B cell (primary cell): ENCODE data around the gene HLA-G. TPM values are rescaled to one million over a fixed set of nuclear protein-coding genes. Genes with fewer than 3 reads are reported as not detected.

Experiments used
- ATAC-seq: fragments of 200-7000 bp; cut with Tn5 transposase; one replicate; pipeline ENCODE4 v1.10.0; 2021; ENCODE audit warnings: low read depth, mild to moderate bottlenecking, moderate number of reproducible peaks, moderate library complexity
- CTCF ChIA-PET: fragments of 350-600 bp; sonication (Branson Sonifier 250); formaldehyde crosslinking; loops from one replicate; lab custom pipeline; 2021; ENCODE audit warnings: antibody characterized with exemption, inconsistent platforms; lab: Charles Lee
- POLR2A ChIA-PET: fragments of 350-600 bp; sonication (Branson Sonifier 250); formaldehyde crosslinking; loops from one replicate; lab custom pipeline; 2021; ENCODE audit warnings: antibody characterized with exemption; lab: Charles Lee
- DNase-seq: peaks from one replicate; pipeline ENCODE4 v3.0.0; 2013
- H2AFZ ChIP-seq: 2 replicates; pipeline ENCODE4 v1.6.1; 2012; ENCODE audit warnings: mild to moderate bottlenecking, low read depth, low read length; ENCODE audit not compliant: insufficient read depth, poor library complexity, severe bottlenecking
- H3K27ac ChIP-seq, 2 donors: 1 replicate in 1 of 2; 2 replicates in 1 of 2; pipeline ENCODE4 v1.5.1; 2012 to 2013; ENCODE audit warnings: low read length in 2 of 2, mild to moderate bottlenecking in 2 of 2, moderate library complexity in 1 of 2
- H3K27me3 ChIP-seq, 4 experiments: fragments of 200-600 bp in 1 of 4; sonication (generic) in 1 of 4; replicated peaks in 1 of 4; 1 replicate in 2 of 4; 2 replicates in 2 of 4; pipeline versions ENCODE4 v1.6.1 to v1.7.0; 2013 to 2016; ENCODE audit warnings: low read length in 3 of 4, mild to moderate bottlenecking in 2 of 4, mixed read lengths in 1 of 4, moderate library complexity in 1 of 4; ENCODE audit not compliant: insufficient read depth in 4 of 4, control insufficient read depth in 3 of 4; ENCODE audit errors: control extremely low read depth in 1 of 4
- H3K36me3 ChIP-seq, 2 experiments: replicated peaks in 1 of 2; 1 replicate in 1 of 2; 2 replicates in 1 of 2; pipeline versions ENCODE4 v1.6.1 to v1.7.1; 2013; ENCODE audit warnings: low read length in 1 of 2; ENCODE audit not compliant: insufficient read depth in 2 of 2, control insufficient read depth in 1 of 2; ENCODE audit errors: control extremely low read depth in 1 of 2, extremely low read depth in 1 of 2
- H3K4me1 ChIP-seq, 2 donors: fragments of 200-600 bp in 1 of 2; sonication (generic) in 1 of 2; 1 replicate in 1 of 2; 2 replicates in 1 of 2; pipeline versions ENCODE4 v1.5.1 to v1.6.1; 2013 to 2017; ENCODE audit warnings: low read length in 2 of 2; ENCODE audit not compliant: control insufficient read depth in 2 of 2, insufficient read depth in 2 of 2
- H3K4me2 ChIP-seq: replicated peaks from 2 replicates; pipeline ENCODE3; 2012; ENCODE audit warnings: mild to moderate bottlenecking, low read depth, low read length; ENCODE audit not compliant: poor library complexity, severe bottlenecking
- H3K4me3 ChIP-seq, 5 experiments: fragments of 200-600 bp in 1 of 5; sonication (generic) in 1 of 5; 1 replicate in 3 of 5; 2 replicates in 2 of 5; pipeline versions ENCODE4 v1.5.1 to v1.7.0; 2011 to 2016; ENCODE audit warnings: low read length in 4 of 5, mild to moderate bottlenecking in 4 of 5, low read depth in 2 of 5, control low read depth in 1 of 5, moderate library complexity in 1 of 5; ENCODE audit not compliant: insufficient read depth in 1 of 5; ENCODE audit errors: control extremely low read depth in 1 of 5, extremely low read depth in 1 of 5
- H3K79me2 ChIP-seq: fragments of 200-600 bp; sonication (generic); one replicate; pipeline ENCODE4 v1.6.0; 2016; ENCODE audit warnings: low read length; ENCODE audit not compliant: control insufficient read depth, insufficient read depth
- H3K9ac ChIP-seq: fragments of 200-600 bp; sonication (generic); 2 replicates; pipeline ENCODE4 v1.6.1; 2017; ENCODE audit warnings: mild to moderate bottlenecking, low read length, moderate library complexity
- H3K9me3 ChIP-seq, 3 donors: one replicate each; pipeline versions ENCODE4 v1.6.1 to v1.7.1; 2013; ENCODE audit warnings: low read length in 2 of 3; ENCODE audit not compliant: control insufficient read depth in 2 of 3, insufficient read depth in 1 of 3; ENCODE audit errors: control extremely low read depth in 1 of 3
- H4K20me1 ChIP-seq: 2 replicates; pipeline ENCODE4 v1.6.0; 2012; ENCODE audit warnings: mild to moderate bottlenecking, low read length; ENCODE audit not compliant: insufficient read depth, control insufficient read depth, poor library complexity, severe bottlenecking
- H3K27ac Mint-ChIP-seq: one replicate; pipeline ENCODE4 v1.8.0; 2021; ENCODE audit warnings: mixed read lengths
- H3K27me3 Mint-ChIP-seq: one replicate; pipeline ENCODE4 v1.8.0; 2021; ENCODE audit warnings: mixed read lengths
- H3K4me1 Mint-ChIP-seq: one replicate; pipeline ENCODE4 v1.8.0; 2021; ENCODE audit warnings: mixed read lengths
- H3K4me3 Mint-ChIP-seq: one replicate; pipeline ENCODE4 v1.8.0; 2021; ENCODE audit warnings: mixed read lengths
- H3K9me3 Mint-ChIP-seq: one replicate; pipeline ENCODE4 v1.8.0; 2022; ENCODE audit warnings: mixed read lengths; ENCODE audit not compliant: insufficient read depth
- EZH2 ChIP-seq: IDR thresholded peaks from 2 replicates; pipeline ENCODE4 v1.6.1; 2012; ENCODE audit warnings: borderline replicate concordance, low read depth, mild to moderate bottlenecking, moderate library complexity, low read length; ENCODE audit not compliant: insufficient read depth, poor library complexity, severe bottlenecking
- WGBS: methylation state at CpG from one replicate; pipeline ENCODE4 v1.1.5; 2013; ENCODE audit warnings: missing lambda C conversion rate; ENCODE audit not compliant: insufficient coverage; 5-methylcytosine and 5-hydroxymethylcytosine counted together
- intact Hi-C: fragments of 100-400 bp; cut with micrococcal nuclease; formaldehyde crosslinking; loops from one replicate; pipeline ENCODE4 v1.10.0; 2022
- polyA plus RNA-seq: library from polyadenylated mRNA; depleted of rRNA; stranded (reverse); fragments of >200 nt; gene quantifications from 2 replicates; pipeline ENCODE4 v1.2.3, GENCODE V29; 2012
- total RNA-seq, 2 donors: library from RNA; stranded (reverse); fragments of 120-200 nt in 1 of 2; gene quantifications; 1 replicate in 1 of 2; 2 replicates in 1 of 2; pipeline versions ENCODE4 v1.2.3 to v1.2.4, GENCODE V29; 2013 to 2022
- TF ChIP-seq, protein P1 (sequence below): fragments of 200-600 bp; IDR thresholded peaks from one replicate; pipeline ENCODE4 v1.8.0; 2022; ENCODE audit warnings: antibody characterized with exemption, mild to moderate bottlenecking

The HLA-G gene
- total and polyA plus RNA-seq, 2 donors (not counting 1 experiment from before 2014, with no cell fraction given), result 1.2 to 8.8 TPM

DNA sequence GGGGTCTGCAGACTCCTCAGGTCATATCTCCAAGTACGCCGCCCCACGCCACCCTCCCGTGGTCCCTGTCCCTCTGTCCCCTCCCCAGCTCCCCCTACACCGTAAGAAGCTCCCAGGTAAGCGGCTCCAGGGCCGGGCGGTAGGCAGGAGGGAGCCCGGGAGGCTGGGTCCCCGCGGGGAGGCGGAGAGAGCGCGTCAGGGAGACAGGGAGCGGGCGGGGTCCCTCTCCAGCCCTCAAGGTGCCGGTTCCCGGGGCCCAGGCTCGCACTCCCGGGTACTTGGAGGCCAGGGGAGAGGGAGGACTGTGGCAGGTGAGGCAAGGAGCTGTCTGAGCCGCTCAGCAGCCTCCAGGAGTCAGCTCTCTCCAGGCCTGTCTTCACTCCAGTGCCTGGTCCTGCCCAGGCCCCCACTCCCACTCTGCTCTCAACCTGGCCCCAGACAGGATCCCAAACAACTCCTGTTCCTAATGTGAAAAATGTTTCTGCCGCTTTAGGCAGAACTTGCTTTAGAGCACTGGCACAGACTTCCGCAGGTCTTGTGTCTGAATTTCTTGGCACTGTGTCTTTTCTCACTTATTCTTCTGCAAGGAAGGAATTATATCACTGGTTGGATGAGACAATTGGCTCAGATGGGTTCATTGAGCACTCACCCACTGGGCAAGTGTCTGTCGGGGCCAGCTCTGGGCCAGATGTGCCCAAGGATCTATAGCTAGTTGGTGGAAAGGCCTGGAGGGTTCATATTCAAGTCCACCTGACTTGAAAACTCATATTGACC lies 36.6 kb downstream of the HLA-G start:
- no peaks in the 10 kb centered on the region for H3K9me3 Mint-ChIP-seq
- ATAC-seq (no peak), DNase-seq (no peak)
- no peaks in the 10 kb centered on the region for H4K20me1 ChIP-seq
- no peak overlapping the region for H3K27ac Mint-ChIP-seq
- no peaks in the 10 kb centered on the region for H3K4me1 ChIP-seq
- no peak overlapping the region for H3K9ac ChIP-seq
- no peak overlapping the region for H3K4me3 Mint-ChIP-seq
- no peak overlapping the region for H2AFZ ChIP-seq
- H3K27me3 Mint-ChIP-seq, result peaks cover 67% of the 10 kb centered on the region
- H3K27me3 ChIP-seq, result peaks cover 0 to 40% (median 8%) of the 10 kb centered on the region in 4 experiments
- no peaks in the 10 kb centered on the region for H3K4me1 Mint-ChIP-seq
- TF ChIP-seq, protein P1, sequence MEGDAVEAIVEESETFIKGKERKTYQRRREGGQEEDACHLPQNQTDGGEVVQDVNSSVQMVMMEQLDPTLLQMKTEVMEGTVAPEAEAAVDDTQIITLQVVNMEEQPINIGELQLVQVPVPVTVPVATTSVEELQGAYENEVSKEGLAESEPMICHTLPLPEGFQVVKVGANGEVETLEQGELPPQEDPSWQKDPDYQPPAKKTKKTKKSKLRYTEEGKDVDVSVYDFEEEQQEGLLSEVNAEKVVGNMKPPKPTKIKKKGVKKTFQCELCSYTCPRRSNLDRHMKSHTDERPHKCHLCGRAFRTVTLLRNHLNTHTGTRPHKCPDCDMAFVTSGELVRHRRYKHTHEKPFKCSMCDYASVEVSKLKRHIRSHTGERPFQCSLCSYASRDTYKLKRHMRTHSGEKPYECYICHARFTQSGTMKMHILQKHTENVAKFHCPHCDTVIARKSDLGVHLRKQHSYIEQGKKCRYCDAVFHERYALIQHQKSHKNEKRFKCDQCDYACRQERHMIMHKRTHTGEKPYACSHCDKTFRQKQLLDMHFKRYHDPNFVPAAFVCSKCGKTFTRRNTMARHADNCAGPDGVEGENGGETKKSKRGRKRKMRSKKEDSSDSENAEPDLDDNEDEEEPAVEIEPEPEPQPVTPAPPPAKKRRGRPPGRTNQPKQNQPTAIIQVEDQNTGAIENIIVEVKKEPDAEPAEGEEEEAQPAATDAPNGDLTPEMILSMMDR, result no peak
- TF ChIP-seq EZH2, result no peak
- ChIA-PET POLR2A (no interaction called here), CTCF (no interaction called here)
- H3K4me3 ChIP-seq, result no peak overlapping the region
- WGBS, result 27% methylated on average over 21 of the region's 24 CpGs
- no peak overlapping the region for H3K27ac ChIP-seq
- H3K79me2 ChIP-seq, result no peaks in the 10 kb centered on the region
- H3K4me2 ChIP-seq, result no peak overlapping the region
- intact Hi-C loops, result no loop called here
- peaks cover 0 to 7% (median 0%) of the 10 kb centered on the region in 3 donors for H3K9me3 ChIP-seq
- H3K36me3 ChIP-seq, result no peaks in the 10 kb centered on the region

DNA sequence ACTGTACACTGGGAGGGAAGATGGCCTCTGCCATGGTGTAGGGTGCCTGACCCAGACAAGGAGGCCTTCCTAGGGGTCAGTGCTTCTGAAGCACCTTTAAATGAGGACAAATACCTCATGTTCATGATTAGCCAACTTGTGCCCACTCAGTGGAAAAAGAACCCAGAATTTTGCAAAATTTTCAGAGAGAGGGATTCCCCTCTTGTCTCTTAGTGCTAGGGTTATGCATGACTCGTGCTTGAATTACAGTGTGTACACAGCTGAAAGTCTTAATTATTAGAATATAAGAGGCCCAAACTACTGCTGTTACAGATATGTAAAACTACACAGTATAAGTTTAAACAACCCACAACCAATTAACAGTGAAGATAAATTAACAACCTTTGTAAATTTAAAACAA lies 38.0 kb downstream of the HLA-G start:
- intact Hi-C loops, result loop anchor here (1.0 kb wide), 1 partner anchor 44 kb away; no protein-coding TSS in a partner anchor
- H3K36me3 ChIP-seq, result no peaks in the 10 kb centered on the region
- no peak overlapping the region for H3K4me2 ChIP-seq
- CTCF ChIA-PET, result interaction anchor here (1.1 kb wide), 1 partner anchor 16 kb away, joined by 3 read pairs; no protein-coding TSS in a partner anchor
- H3K4me1 ChIP-seq, result no peaks in the 10 kb centered on the region
- ATAC-seq (no peak), DNase-seq (no peak)
- H3K9ac ChIP-seq, result no peak overlapping the region
- H2AFZ ChIP-seq, result no peak overlapping the region
- peaks cover 0 to 7% (median 0%) of the 10 kb centered on the region in 3 donors for H3K9me3 ChIP-seq
- no peak overlapping the region for H3K27ac Mint-ChIP-seq
- H3K79me2 ChIP-seq, result no peaks in the 10 kb centered on the region
- TF ChIP-seq, protein P1, result no peak
- no peak for TF ChIP-seq EZH2
- no peaks in the 10 kb centered on the region for H3K4me1 Mint-ChIP-seq
- H4K20me1 ChIP-seq, result no peaks in the 10 kb centered on the region
- H3K27me3 Mint-ChIP-seq, result peaks cover 57% of the 10 kb centered on the region
- H3K4me3 Mint-ChIP-seq, result no peak overlapping the region
- WGBS, result no CpG with 5 or more reads among the region's 1 CpG
- peaks cover 0 to 40% (median 8%) of the 10 kb centered on the region in 4 experiments for H3K27me3 ChIP-seq
- H3K9me3 Mint-ChIP-seq, result no peaks in the 10 kb centered on the region
- no peak overlapping the region for H3K4me3 ChIP-seq
- POLR2A ChIA-PET, result no interaction called here
- no peak overlapping the region for H3K27ac ChIP-seq
